22Rv1 (cell line): ENCODE measurements around the gene ADCY9.

Experiments
- CTCF ChIP-seq: fragments of 450-650 bp; IDR thresholded peaks from 2 replicates; pipeline ENCODE4 v1.5.1; 2017; ENCODE audit warnings: mild to moderate bottlenecking
- ZFX ChIP-seq: fragments of 450-650 bp; IDR thresholded peaks from 2 replicates; pipeline ENCODE4 v1.6.1; 2017; ENCODE audit warnings: antibody characterized with exemption, borderline replicate concordance

GRCh38 chr16:3980253-3981111, 135.8 kb downstream of the ADCY9 start:
- TF ChIP-seq CTCF (no peak), ZFX (no peak)
